ENCODE data around the gene TMED9.

TMED9 gene

DNA sequence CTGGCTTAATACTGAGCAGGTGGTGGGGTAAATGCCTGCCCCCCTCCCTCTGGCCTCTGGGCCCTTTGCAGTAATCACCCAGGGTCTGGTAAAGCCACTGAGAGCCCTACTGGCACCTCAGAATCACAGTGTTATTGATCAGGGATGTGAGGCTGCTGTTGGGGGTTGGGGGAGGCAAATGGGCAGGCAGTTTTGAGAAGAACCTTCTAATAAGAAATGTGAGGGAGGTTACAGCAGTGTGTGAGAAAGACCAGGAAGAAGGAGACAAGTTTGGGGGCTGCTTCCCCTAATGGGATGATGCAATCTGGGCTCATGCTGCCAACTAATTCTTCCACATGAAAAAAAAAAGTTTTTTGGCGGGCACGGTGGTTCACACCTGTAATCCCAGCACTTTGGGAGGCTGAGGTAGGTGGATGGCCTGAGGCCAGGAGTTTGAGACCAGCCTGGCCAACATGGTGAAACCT, 4.8 kb downstream of the TMED9 start:
- peaks cover 8% of the 10 kb centered on the region; the same call in 1 of the 2 replicates for H3K79me2 ChIP-seq (ENCODE audit: insufficient read depth, low read depth)
- H3K4me1 ChIP-seq (ENCODE audit: low read depth, poor library complexity, severe bottlenecking) = peaks cover 12% of the 10 kb centered on the region
- H3K36me3 ChIP-seq (ENCODE audit: insufficient read depth) = no peaks in the 10 kb centered on the region
- H3K4me3 ChIP-seq (IDR thresholded peaks at IDR 0.05; ENCODE audit: insufficient read depth, low read depth, low read length) = no peak overlapping the region
- H2AFZ ChIP-seq (ENCODE audit: low read depth) = no peak overlapping the region
- no peak overlapping the region for H3K9ac ChIP-seq
- TF ChIP-seq, protein P1, sequence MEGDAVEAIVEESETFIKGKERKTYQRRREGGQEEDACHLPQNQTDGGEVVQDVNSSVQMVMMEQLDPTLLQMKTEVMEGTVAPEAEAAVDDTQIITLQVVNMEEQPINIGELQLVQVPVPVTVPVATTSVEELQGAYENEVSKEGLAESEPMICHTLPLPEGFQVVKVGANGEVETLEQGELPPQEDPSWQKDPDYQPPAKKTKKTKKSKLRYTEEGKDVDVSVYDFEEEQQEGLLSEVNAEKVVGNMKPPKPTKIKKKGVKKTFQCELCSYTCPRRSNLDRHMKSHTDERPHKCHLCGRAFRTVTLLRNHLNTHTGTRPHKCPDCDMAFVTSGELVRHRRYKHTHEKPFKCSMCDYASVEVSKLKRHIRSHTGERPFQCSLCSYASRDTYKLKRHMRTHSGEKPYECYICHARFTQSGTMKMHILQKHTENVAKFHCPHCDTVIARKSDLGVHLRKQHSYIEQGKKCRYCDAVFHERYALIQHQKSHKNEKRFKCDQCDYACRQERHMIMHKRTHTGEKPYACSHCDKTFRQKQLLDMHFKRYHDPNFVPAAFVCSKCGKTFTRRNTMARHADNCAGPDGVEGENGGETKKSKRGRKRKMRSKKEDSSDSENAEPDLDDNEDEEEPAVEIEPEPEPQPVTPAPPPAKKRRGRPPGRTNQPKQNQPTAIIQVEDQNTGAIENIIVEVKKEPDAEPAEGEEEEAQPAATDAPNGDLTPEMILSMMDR (conservative IDR thresholded peaks at IDR 0.05; ENCODE audit: low read depth, low read length) = no peak
- no peaks in the 10 kb centered on the region for H3K27me3 ChIP-seq (ENCODE audit: insufficient read depth, low read depth)
- H3K27ac ChIP-seq = no peak overlapping the region
- no peaks in the 10 kb centered on the region for H4K20me1 ChIP-seq (ENCODE audit: insufficient read depth)
- no peak overlapping the region for H3K4me2 ChIP-seq

DNA sequence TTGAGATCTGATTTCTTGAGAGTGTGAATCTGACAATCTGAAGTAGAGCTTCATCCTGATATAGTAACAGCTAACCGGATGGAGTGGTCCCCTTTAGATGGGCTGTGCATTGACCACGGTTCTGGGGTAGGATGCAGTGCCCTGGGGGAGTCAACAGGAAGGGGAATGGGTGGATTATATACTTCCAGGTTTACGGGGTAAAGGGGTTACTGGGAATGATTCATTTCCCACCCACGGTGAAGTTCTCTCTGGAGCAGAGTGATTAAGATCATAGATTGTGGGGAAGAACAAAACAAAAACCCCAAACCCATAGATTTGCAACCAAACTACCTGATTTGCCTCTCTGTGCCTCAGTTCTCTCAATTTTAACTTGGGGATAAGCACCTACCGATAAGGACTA, 6.5 kb downstream of the TMED9 start:
- H3K9ac ChIP-seq = no peak overlapping the region
- no peaks in the 10 kb centered on the region; the same call in 1 of the 2 replicates for H3K79me2 ChIP-seq (ENCODE audit: insufficient read depth, low read depth)
- no peak overlapping the region for H2AFZ ChIP-seq (ENCODE audit: low read depth)
- no peak overlapping the region for H3K4me3 ChIP-seq (IDR thresholded peaks at IDR 0.05; ENCODE audit: insufficient read depth, low read depth, low read length)
- no peaks in the 10 kb centered on the region for H3K36me3 ChIP-seq (ENCODE audit: insufficient read depth)
- TF ChIP-seq, protein P1 (conservative IDR thresholded peaks at IDR 0.05; ENCODE audit: low read depth, low read length) = no peak
- H3K27ac ChIP-seq = no peak overlapping the region
- peaks cover 5% of the 10 kb centered on the region for H3K4me1 ChIP-seq (ENCODE audit: low read depth, poor library complexity, severe bottlenecking)
- H3K4me2 ChIP-seq = no peak overlapping the region
- H3K27me3 ChIP-seq (ENCODE audit: insufficient read depth, low read depth) = no peaks in the 10 kb centered on the region
- H4K20me1 ChIP-seq (ENCODE audit: insufficient read depth) = no peaks in the 10 kb centered on the region

DNA sequence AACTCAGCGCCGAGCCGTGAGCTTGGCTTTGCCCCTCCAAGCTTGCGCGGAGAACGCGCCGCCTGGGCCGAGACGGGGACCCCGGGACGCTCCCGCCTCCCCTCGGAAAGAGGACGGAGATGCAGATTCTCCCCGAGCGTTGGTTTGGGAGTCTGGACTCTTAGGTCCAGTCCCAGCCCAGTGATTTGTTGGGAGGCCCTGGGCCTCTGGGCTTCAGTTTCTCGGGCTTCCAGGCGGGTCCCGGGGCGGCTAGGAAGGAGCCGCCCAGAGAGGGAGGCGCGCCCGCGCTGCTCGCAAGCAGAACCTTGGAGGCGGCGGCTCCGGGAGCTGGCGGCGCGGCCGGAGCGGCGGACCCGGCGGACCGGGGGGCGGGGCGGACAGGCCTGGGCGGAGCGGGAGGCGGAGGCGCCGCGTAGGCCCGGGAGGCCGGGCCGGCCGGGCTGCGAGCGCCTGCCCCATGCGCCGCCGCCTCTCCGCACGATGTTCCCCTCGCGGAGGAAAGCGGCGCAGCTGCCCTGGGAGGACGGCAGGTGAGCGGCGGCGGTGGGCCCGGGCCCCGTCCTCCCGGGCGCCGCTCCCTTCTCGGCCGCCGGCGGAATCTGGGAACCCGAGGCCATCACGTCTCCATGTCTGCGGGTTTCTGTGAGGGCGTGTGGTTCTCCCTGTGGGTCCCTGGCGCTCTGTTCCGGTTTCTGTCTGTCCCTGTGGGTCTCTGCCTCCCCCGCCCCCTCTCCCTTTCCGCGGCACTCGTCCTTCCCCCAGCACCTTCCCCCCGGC, 7.9 kb downstream of the TMED9 start, which contains the start of gene B4GALT7:
B4GALT7 (plus strand) TSS at position 402 of the 777 bp plus-strand sequence; CDS start at position 481, 79 bp downstream.
- peak within 1 kb of the TSS; percentile 39; the same call in 1 of the 2 replicates for H3K27ac ChIP-seq
- peak within 1 kb of the TSS; percentile 57; the same call in 1 of the 2 replicates for H3K9ac ChIP-seq
- H3K4me3 ChIP-seq (IDR thresholded peaks at IDR 0.05; ENCODE audit: insufficient read depth, low read depth, low read length) = no peak within 1 kb of the TSS
- H3K4me2 ChIP-seq = peak within 1 kb of the TSS; percentile 86
- peak within 1 kb of the TSS; percentile 64 for H2AFZ ChIP-seq (ENCODE audit: low read depth)
- no peaks in the 10 kb centered on the region for H3K36me3 ChIP-seq (ENCODE audit: insufficient read depth)
- TF ChIP-seq, protein P1 (conservative IDR thresholded peaks at IDR 0.05; ENCODE audit: low read depth, low read length) = no peak
- H3K79me2 ChIP-seq (ENCODE audit: insufficient read depth, low read depth) = no peaks in the 10 kb centered on the region
- H4K20me1 ChIP-seq (ENCODE audit: insufficient read depth) = no peaks in the 10 kb centered on the region
- peaks cover 3% of the 10 kb centered on the region for H3K4me1 ChIP-seq (ENCODE audit: low read depth, poor library complexity, severe bottlenecking)
- no peaks in the 10 kb centered on the region for H3K27me3 ChIP-seq (ENCODE audit: insufficient read depth, low read depth)

DNA sequence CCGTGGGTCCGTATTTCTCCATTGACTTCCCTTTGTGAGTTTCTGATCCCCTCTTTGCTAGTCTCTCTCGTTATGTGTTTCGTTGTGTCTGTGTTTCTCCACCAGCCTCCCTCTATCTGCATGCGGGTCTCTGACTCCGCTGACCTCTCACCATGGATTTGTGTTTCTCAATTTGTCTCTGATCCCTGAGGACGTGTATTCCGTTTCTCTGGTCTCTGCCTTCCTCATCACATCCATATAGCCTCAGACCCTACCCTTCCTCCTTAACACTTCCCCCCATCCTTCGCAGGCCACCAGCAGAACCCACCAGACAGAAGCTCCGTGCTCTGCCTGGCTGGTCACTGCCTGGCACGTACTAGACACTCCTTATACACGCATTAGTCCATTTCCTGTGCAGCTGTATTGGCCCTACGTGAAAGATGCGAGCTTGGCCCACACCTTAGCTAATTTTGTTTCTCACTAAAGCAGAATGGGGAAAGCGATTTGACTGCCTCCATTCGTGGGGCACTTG, 8.6 kb downstream of the TMED9 start:
- Histone ChIP-seq H3K27ac (no peak overlapping the region; the same call in 1 of the 2 replicates), H3K4me2 (peak overlapping the region; percentile 86), H3K27me3 (ENCODE audit: insufficient read depth, low read depth) (no peaks in the 10 kb centered on the region), H3K79me2 (ENCODE audit: insufficient read depth, low read depth) (no peaks in the 10 kb centered on the region), H3K9ac (peak overlapping the region; percentile 57; the same call in 1 of the 2 replicates), H3K4me1 (ENCODE audit: low read depth, poor library complexity, severe bottlenecking) (peaks cover 3% of the 10 kb centered on the region), H2AFZ (ENCODE audit: low read depth) (peak overlapping the region; percentile 41; the same call in 1 of the 2 replicates), H3K4me3 (IDR thresholded peaks at IDR 0.05; ENCODE audit: insufficient read depth, low read depth, low read length) (no peak overlapping the region), H3K36me3 (ENCODE audit: insufficient read depth) (no peaks in the 10 kb centered on the region), H4K20me1 (ENCODE audit: insufficient read depth) (no peaks in the 10 kb centered on the region)
- TF ChIP-seq, protein P1 (conservative IDR thresholded peaks at IDR 0.05; ENCODE audit: low read depth, low read length) = no peak
